Lower leg skin (tissue), 3 donors: ENCODE results near the gene UST.

Source experiments
- CTCF ChIP-seq, 3 donors: fragments of 450-650 bp; IDR thresholded peaks; one replicate each; pipeline ENCODE4 v1.5.1; 2016; ENCODE audit warnings: antibody characterized with exemption in 3 of 3, mild to moderate bottlenecking in 3 of 3, moderate library complexity in 2 of 3
- POLR2A ChIP-seq, 2 donors: fragments of 450-650 bp; IDR thresholded peaks; one replicate each; pipeline ENCODE4 v1.6.1; 2016 to 2017; ENCODE audit warnings: antibody characterized with exemption in 2 of 2, mild to moderate bottlenecking in 1 of 2, moderate library complexity in 1 of 2

- TF ChIP-seq CTCF (IDR thresholded peaks at IDR 0.05), result no peak
- TF ChIP-seq POLR2A (IDR thresholded peaks at IDR 0.05), result no peak
Observed at GRCh38 chr6:148967011-148967520, 220.2 kb downstream of the UST start.
